Endothelial cell of umbilical vein (primary cell): Measurements from ENCODE around the gene SLC25A1. TPM values are rescaled to one million over a fixed set of nuclear protein-coding genes. Genes with fewer than 3 reads are reported as not detected.

Experiments
- BruUV-seq: library from RNA; stranded (reverse); fragments of 400-500 nt; replicated peaks from 2 replicates; lab custom pipeline; 2021; lab: Mats Ljungman, UMichigan
- CTCF ChIA-PET: fragments of 300-600, 350-600 bp; sonication (Branson Sonifier 250); formaldehyde crosslinking; loops from one replicate; lab custom pipeline; 2021; ENCODE audit warnings: antibody characterized with exemption, inconsistent platforms; lab: Charles Lee
- POLR2A ChIA-PET: fragments of 300-600, 350-600 bp; sonication (Branson Sonifier 250); formaldehyde crosslinking; loops from one replicate; lab custom pipeline; 2021; ENCODE audit warnings: antibody characterized with exemption, inconsistent platforms; lab: Charles Lee
- DNase-seq: peaks from one replicate; pipeline ENCODE4 v3.0.0-alpha.2; 2011; ENCODE audit warnings: low read depth, low spot score
- FAIRE-seq: peaks from 2 replicates; lab custom pipeline; 2011; peaks lifted over from hg19 to GRCh38; lab: Jason Lieb, UNC
- H2AFZ ChIP-seq: 2 replicates; pipeline ENCODE4 v1.6.0; 2012; ENCODE audit warnings: low read depth, low read length, control low read depth, inconsistent platforms
- H3K27ac ChIP-seq: 2 replicates; pipeline ENCODE4 v1.5.1; 2011; ENCODE audit warnings: low read depth, mild to moderate bottlenecking, control low read depth, low read length, moderate library complexity; ENCODE audit not compliant: insufficient read depth
- H3K27me3 ChIP-seq, 2 experiments: 2 replicates each; pipeline versions ENCODE4 v1.6.0 to v1.6.1; 2011; ENCODE audit warnings: low read length in 2 of 2, mixed read lengths in 1 of 2; ENCODE audit not compliant: control insufficient read depth in 2 of 2, insufficient read depth in 2 of 2
- H3K36me3 ChIP-seq, 2 experiments: 2 replicates in 1 of 2; 3 replicates in 1 of 2; pipeline ENCODE4 v1.5.1; 2011; ENCODE audit warnings: low read length in 2 of 2, mild to moderate bottlenecking in 1 of 2, moderate library complexity in 1 of 2; ENCODE audit not compliant: control insufficient read depth in 2 of 2, insufficient read depth in 2 of 2; ENCODE audit errors: extremely low read depth in 1 of 2
- H3K4me1 ChIP-seq: 3 replicates; pipeline ENCODE4 v1.5.1; 2011; ENCODE audit warnings: mild to moderate bottlenecking, low read length; ENCODE audit not compliant: control insufficient read depth, insufficient read depth; ENCODE audit errors: extremely low read depth
- H3K4me2 ChIP-seq: 2 replicates; pipeline ENCODE4 v1.6.1; 2011; ENCODE audit warnings: low read length, control low read depth, mixed read lengths; ENCODE audit not compliant: insufficient read depth
- H3K4me3 ChIP-seq, 3 experiments: fragments of 200-600 bp in 1 of 3; sonication (generic), shearing (Covaris generic) in 1 of 3; replicated peaks in 1 of 3; 2 replicates each; pipeline ENCODE4 v1.5.1; 2011 to 2016; ENCODE audit warnings: control low read depth in 3 of 3, low read length in 3 of 3, mild to moderate bottlenecking in 2 of 3, inconsistent platforms in 1 of 3, low read depth in 1 of 3, moderate library complexity in 1 of 3; ENCODE audit not compliant: insufficient read depth in 1 of 3
- H3K79me2 ChIP-seq: 2 replicates; pipeline ENCODE4 v1.6.0; 2012; ENCODE audit warnings: low read length, inconsistent platforms; ENCODE audit not compliant: control insufficient read depth, insufficient read depth
- H3K9ac ChIP-seq: replicated peaks from 2 replicates; pipeline ENCODE3; 2011; ENCODE audit warnings: low read length, control low read depth; ENCODE audit not compliant: insufficient read depth; ENCODE audit errors: extremely low read depth
- H3K9me1 ChIP-seq: replicated peaks from 3 replicates; pipeline ENCODE4 v1.6.0; 2011; ENCODE audit warnings: mild to moderate bottlenecking, low read length; ENCODE audit not compliant: control insufficient read depth, insufficient read depth; ENCODE audit errors: extremely low read depth
- H3K9me3 ChIP-seq: replicated peaks from 2 replicates; pipeline ENCODE4 v1.5.1; 2012; ENCODE audit warnings: low read length, inconsistent platforms; ENCODE audit not compliant: control insufficient read depth, insufficient read depth
- H4K20me1 ChIP-seq: replicated peaks from 2 replicates; pipeline ENCODE3; 2011; ENCODE audit warnings: mild to moderate bottlenecking, low read length; ENCODE audit not compliant: control insufficient read depth, insufficient read depth; ENCODE audit errors: extremely low read depth
- EZH2 ChIP-seq: IDR thresholded peaks from 2 replicates; pipeline ENCODE4 v1.6.1; 2012; ENCODE audit warnings: borderline replicate concordance, low read depth, mild to moderate bottlenecking, moderate library complexity, low read length, inconsistent platforms; ENCODE audit not compliant: severe bottlenecking
- FOS ChIP-seq: IDR thresholded peaks from 2 replicates; pipeline ENCODE4 v1.6.1; 2011; ENCODE audit warnings: mild to moderate bottlenecking, low read length, moderate library complexity, borderline replicate concordance; ENCODE audit not compliant: insufficient read depth
- GATA2 ChIP-seq: IDR thresholded peaks from 2 replicates; pipeline ENCODE4 v1.7.0; 2011; ENCODE audit warnings: low read depth, mild to moderate bottlenecking, moderate library complexity, mixed read lengths, low read length; ENCODE audit not compliant: insufficient read length, insufficient read depth
- JUN ChIP-seq: IDR thresholded peaks from 2 replicates; pipeline ENCODE4 v1.6.1; 2011; ENCODE audit warnings: borderline replicate concordance, low read depth; ENCODE audit not compliant: insufficient read length, insufficient read depth
- MYC ChIP-seq: IDR thresholded peaks from one replicate; pipeline ENCODE4 v1.6.1; 2011; ENCODE audit warnings: mild to moderate bottlenecking, low read depth, low read length
- POLR2A ChIP-seq: IDR thresholded peaks from 2 replicates; pipeline ENCODE4 v1.6.1; 2012; ENCODE audit warnings: low read depth, mild to moderate bottlenecking, control low read depth, low read length
- POLR2AphosphoS5 ChIP-seq: IDR thresholded peaks from 2 replicates; pipeline ENCODE4 v1.6.1; 2012; ENCODE audit warnings: low read depth, mild to moderate bottlenecking, control low read depth, low read length, moderate library complexity; ENCODE audit not compliant: insufficient read depth
- dilution Hi-C: fragments of 300-500 bp; cut with MboI; formaldehyde crosslinking; loops from one replicate; pipeline ENCODE4 v1.15.0; 2019; ENCODE audit warnings: low sequenced_read_pairs; ENCODE audit not compliant: extremely low pct_ligation_motif_present
- intact Hi-C: fragments of 100-400 bp; cut with micrococcal nuclease; formaldehyde crosslinking; loops from one replicate; pipeline ENCODE4 v1.10.0; 2022
- polyA plus RNA-seq, 4 experiments: library from polyadenylated mRNA; depleted of rRNA in 3 of 4; stranded (reverse) in 3 of 4; unstranded in 1 of 4; fragments of >200 nt; gene quantifications; 2 replicates each; pipeline versions ENCODE4 v1.2.1 to v1.2.3, GENCODE V29; 2011 to 2012; ENCODE audit warnings: missing spikeins in 1 of 4
- total RNA-seq: library from RNA; stranded (reverse); gene quantifications from 2 replicates; pipeline ENCODE4 v1.2.3, GENCODE V29; 2021
- TF ChIP-seq, protein P1 (sequence below): IDR thresholded peaks from 2 replicates; pipeline ENCODE4 v1.6.1; 2011; ENCODE audit not compliant: insufficient read depth, insufficient read length
- TF ChIP-seq, protein P2 (sequence below), 2 donors: IDR thresholded peaks; 1 replicate in 1 of 2; 2 replicates in 1 of 2; pipeline ENCODE4 v1.5.1; 2011; ENCODE audit warnings: low read length in 2 of 2, mild to moderate bottlenecking in 2 of 2, moderate library complexity in 2 of 2, control low read depth in 1 of 2, inconsistent platforms in 1 of 2, low read depth in 1 of 2; ENCODE audit not compliant: insufficient read depth in 1 of 2; ENCODE audit errors: extremely low read depth in 1 of 2

Gene SLC25A1
- total and polyA plus RNA-seq, 2 donors (not counting 3 experiments of a cell fraction or from before 2014, with no cell fraction given) = 80.0 to 94.5 TPM

DNA sequence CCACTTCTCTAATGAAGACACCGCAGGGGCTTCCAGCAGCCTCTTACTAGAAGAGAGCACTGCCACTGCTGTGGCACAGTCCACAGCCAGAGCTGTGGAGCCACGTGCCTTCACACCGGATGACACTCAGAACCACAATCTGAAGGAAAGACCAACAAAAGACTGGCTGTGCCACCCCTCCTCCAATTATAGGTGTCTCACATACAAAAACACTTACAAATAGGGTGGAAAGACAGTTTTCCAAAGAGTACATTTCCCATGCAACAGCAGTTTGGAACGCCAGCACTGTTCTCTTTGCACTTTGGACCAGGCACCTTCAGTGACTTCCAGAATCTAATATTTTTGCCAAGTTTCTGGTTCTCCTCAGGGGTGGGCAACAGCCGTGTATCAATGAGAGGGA lies 38.0 kb upstream of the SLC25A1 start:
- Histone ChIP-seq H3K9me1 (no peaks in the 10 kb centered on the region), H3K36me3 (no peaks in the 10 kb centered on the region), H3K27me3 (no peaks in the 10 kb centered on the region), H3K9me3 (no peaks in the 10 kb centered on the region), H3K27ac (no peak overlapping the region), H4K20me1 (no peaks in the 10 kb centered on the region), H3K9ac (no peak overlapping the region), H3K79me2 (no peaks in the 10 kb centered on the region), H3K4me1 (no peaks in the 10 kb centered on the region), H2AFZ (no peak overlapping the region), H3K4me3 (no peak overlapping the region), H3K4me2 (no peak overlapping the region)
- intact Hi-C loops (no loop called here), dilution Hi-C loops (no loop called here)
- TF ChIP-seq, protein P1, sequence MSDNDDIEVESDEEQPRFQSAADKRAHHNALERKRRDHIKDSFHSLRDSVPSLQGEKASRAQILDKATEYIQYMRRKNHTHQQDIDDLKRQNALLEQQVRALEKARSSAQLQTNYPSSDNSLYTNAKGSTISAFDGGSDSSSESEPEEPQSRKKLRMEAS = no peak
- TF ChIP-seq JUN = no peak
- TF ChIP-seq POLR2A = no peak
- no peak for TF ChIP-seq EZH2
- TF ChIP-seq, protein P2, sequence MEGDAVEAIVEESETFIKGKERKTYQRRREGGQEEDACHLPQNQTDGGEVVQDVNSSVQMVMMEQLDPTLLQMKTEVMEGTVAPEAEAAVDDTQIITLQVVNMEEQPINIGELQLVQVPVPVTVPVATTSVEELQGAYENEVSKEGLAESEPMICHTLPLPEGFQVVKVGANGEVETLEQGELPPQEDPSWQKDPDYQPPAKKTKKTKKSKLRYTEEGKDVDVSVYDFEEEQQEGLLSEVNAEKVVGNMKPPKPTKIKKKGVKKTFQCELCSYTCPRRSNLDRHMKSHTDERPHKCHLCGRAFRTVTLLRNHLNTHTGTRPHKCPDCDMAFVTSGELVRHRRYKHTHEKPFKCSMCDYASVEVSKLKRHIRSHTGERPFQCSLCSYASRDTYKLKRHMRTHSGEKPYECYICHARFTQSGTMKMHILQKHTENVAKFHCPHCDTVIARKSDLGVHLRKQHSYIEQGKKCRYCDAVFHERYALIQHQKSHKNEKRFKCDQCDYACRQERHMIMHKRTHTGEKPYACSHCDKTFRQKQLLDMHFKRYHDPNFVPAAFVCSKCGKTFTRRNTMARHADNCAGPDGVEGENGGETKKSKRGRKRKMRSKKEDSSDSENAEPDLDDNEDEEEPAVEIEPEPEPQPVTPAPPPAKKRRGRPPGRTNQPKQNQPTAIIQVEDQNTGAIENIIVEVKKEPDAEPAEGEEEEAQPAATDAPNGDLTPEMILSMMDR (IDR thresholded peaks at IDR 0.05; ENCODE audit: extremely low read depth in 1 of 2, insufficient read depth in 1 of 2, low read depth in 1 of 2, low read length in 2 of 2) = no peak
- TF ChIP-seq POLR2AphosphoS5 = no peak
- TF ChIP-seq FOS = no peak
- no peak for TF ChIP-seq GATA2
- no peak for TF ChIP-seq MYC
- POLR2A ChIA-PET = no interaction called here
- no peak for FAIRE-seq
- CTCF ChIA-PET = no interaction called here
- no TSS peak for BruUV-seq
- DNase-seq = no peak
